ENCODE results near the gene PI4KB.

Gene PI4KB

DNA sequence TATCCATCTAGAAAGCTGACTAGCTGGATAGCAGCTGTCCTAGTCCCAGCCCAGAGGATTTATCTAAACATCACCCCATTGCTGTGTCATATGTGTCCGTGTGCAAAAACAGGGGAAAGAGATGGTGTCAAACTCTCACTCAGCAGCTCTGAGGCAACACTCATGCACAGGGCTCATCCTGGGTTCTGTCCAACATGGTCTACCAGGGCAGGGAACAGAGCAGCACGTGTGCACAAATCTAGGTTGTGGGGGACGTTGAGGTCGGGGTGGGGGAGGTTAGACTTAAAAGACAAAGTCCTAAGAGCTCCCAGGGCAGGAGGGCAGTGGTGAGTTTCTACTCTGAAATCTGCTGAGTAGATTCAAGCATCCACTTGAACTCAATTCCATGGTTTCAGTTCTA is 16.2 kb downstream of the PI4KB start:
- no peaks in the 10 kb centered on the region for H4K20me1 ChIP-seq (ENCODE audit: low read depth, low read length)
- H3K9me2 ChIP-seq (replicated peaks; ENCODE audit: insufficient read depth, low read length), result no peaks in the 10 kb centered on the region
- H3K4me2 ChIP-seq (ENCODE audit: low read depth, low read length, poor library complexity, severe bottlenecking), result no peak overlapping the region
- H2AFZ ChIP-seq (ENCODE audit: low read depth, low read length, severe bottlenecking), result no peak overlapping the region
- no peaks in the 10 kb centered on the region for H3K9me3 ChIP-seq (ENCODE audit: insufficient read depth, low read length)
- no peak overlapping the region for H3K4me3 ChIP-seq (ENCODE audit: insufficient read depth, low read length, poor library complexity, severe bottlenecking)
- H3K27ac ChIP-seq (ENCODE audit: low read depth, low read length), result no peak overlapping the region
- no peaks in the 10 kb centered on the region for H3K27me3 ChIP-seq (ENCODE audit: low read length)
- H3K9ac ChIP-seq (ENCODE audit: low read length), result no peak overlapping the region
- TF ChIP-seq EZH2phosphoT487 (conservative IDR thresholded peaks at IDR 0.05; ENCODE audit: low read length) (no peak), CTCF (IDR thresholded peaks at IDR 0.05; ENCODE audit: insufficient read depth, low read length, poor library complexity, severe bottlenecking) (no peak)
- H3K79me2 ChIP-seq (ENCODE audit: insufficient read depth, low read length), result no peaks in the 10 kb centered on the region
- no peaks in the 10 kb centered on the region for H3F3A ChIP-seq (ENCODE audit: insufficient read depth)
- H3K36me3 ChIP-seq (ENCODE audit: low read length), result 0 out of 2 replicates have a peak, but pooled peaks cover under 1% of the 10 kb centered on the region

DNA sequence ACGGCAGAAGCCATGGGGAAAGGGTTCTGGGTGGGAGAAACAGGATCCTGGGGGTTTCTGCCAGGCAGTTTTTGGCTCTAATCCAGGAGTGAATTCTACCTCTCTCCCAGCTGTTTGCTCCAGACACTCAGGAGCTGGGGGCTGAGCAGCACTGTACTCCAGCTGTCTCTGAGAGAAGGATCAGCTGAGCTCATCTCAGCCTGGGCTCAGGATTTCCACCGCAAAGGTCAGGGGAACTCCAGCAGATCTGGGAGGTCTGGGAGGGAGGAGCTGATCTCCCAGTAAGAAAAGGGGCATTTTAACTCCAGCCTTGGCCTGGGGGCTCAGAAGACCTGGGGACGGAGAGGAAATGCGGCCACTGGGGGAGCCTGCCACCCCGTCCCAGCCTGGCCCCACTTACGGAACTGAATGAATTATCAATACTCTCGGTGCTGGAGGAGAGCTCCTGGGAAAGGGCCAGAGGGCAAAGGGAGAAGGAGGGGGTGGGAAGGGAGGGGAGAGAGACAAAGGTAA is 17.3 kb downstream of the PI4KB start:
- Histone ChIP-seq H3K36me3 (ENCODE audit: low read length) (peaks cover 9% of the 10 kb centered on the region; the same call in 1 of the 2 replicates), H3K27ac (ENCODE audit: low read depth, low read length) (no peak overlapping the region), H3K9ac (ENCODE audit: low read length) (no peak overlapping the region)

DNA sequence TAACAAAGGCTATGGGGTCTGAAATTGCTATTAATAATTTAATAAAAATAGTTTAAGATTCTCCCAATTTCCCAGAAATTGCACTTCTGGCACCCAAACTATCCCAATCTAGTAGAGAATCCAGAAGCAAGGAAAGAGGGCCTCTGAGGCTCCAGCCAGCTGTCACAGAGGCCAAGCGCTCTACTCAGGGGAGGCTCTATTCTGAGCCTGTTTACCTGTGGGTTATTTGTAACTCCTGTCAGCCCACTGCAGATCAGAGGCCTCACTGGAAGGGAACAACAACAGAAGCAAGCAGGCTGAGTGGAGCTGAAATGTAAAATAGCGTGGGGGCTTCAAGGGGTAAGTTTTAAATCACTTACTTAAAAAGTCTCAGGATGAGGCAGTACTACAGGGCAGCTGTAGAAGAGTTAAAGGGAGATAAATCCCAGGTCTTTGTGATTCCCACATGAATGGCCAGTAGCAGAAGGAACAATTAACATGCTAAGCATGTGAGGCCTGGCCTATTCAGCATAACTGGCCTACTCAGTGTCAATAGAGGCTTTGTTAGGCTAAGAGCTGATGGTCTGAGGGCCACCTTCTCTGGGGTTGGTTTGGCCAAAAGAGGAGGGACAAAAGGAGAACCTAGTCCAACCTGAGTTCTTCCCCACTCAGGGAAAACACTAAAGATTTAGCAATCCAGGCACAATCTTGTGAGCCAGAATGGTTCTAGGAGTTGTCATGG is 32.3 kb downstream of the PI4KB start:
- Histone ChIP-seq H3K79me2 (ENCODE audit: insufficient read depth, low read length) (no peaks in the 10 kb centered on the region), H3K9me2 (replicated peaks; ENCODE audit: insufficient read depth, low read length) (no peaks in the 10 kb centered on the region), H2AFZ (ENCODE audit: low read depth, low read length, severe bottlenecking) (no peak overlapping the region), H3K27me3 (ENCODE audit: low read length) (no peaks in the 10 kb centered on the region), H3K9ac (ENCODE audit: low read length) (no peak overlapping the region), H3F3A (ENCODE audit: insufficient read depth) (no peaks in the 10 kb centered on the region), H3K27ac (ENCODE audit: low read depth, low read length) (no peak overlapping the region), H3K36me3 (ENCODE audit: low read length) (peaks cover 8% of the 10 kb centered on the region; the same call in 1 of the 2 replicates), H3K4me2 (ENCODE audit: low read depth, low read length, poor library complexity, severe bottlenecking) (no peak overlapping the region), H3K4me3 (ENCODE audit: insufficient read depth, low read length, poor library complexity, severe bottlenecking) (no peak overlapping the region), H3K9me3 (ENCODE audit: insufficient read depth, low read length) (no peaks in the 10 kb centered on the region), H4K20me1 (ENCODE audit: low read depth, low read length) (no peaks in the 10 kb centered on the region)
- no peak for TF ChIP-seq EZH2phosphoT487 (conservative IDR thresholded peaks at IDR 0.05; ENCODE audit: low read length)
- TF ChIP-seq CTCF (IDR thresholded peaks at IDR 0.05; ENCODE audit: insufficient read depth, low read length, poor library complexity, severe bottlenecking), result no peak

More for the DNA sequence above, 17.3 kb downstream of the PI4KB start:
- H3K4me3 ChIP-seq (ENCODE audit: insufficient read depth, low read length, poor library complexity, severe bottlenecking), result no peak overlapping the region
- H3K4me2 ChIP-seq (ENCODE audit: low read depth, low read length, poor library complexity, severe bottlenecking), result no peak overlapping the region
- H3K9me2 ChIP-seq (replicated peaks; ENCODE audit: insufficient read depth, low read length), result no peaks in the 10 kb centered on the region
- no peaks in the 10 kb centered on the region for H4K20me1 ChIP-seq (ENCODE audit: low read depth, low read length)
- no peaks in the 10 kb centered on the region for H3F3A ChIP-seq (ENCODE audit: insufficient read depth)
- TF ChIP-seq CTCF (IDR thresholded peaks at IDR 0.05; ENCODE audit: insufficient read depth, low read length, poor library complexity, severe bottlenecking) (no peak), EZH2phosphoT487 (conservative IDR thresholded peaks at IDR 0.05; ENCODE audit: low read length) (no peak)
- H3K79me2 ChIP-seq (ENCODE audit: insufficient read depth, low read length), result no peaks in the 10 kb centered on the region
- no peak overlapping the region for H2AFZ ChIP-seq (ENCODE audit: low read depth, low read length, severe bottlenecking)
- no peaks in the 10 kb centered on the region for H3K27me3 ChIP-seq (ENCODE audit: low read length)
- no peaks in the 10 kb centered on the region for H3K9me3 ChIP-seq (ENCODE audit: insufficient read depth, low read length)

Measured in SU-DHL-6 (cell line).